SK-N-SH (cell line): Measurements from ENCODE around the gene FOXO1.

ENCODE experiments used
- CTCF ChIP-seq: fragments of 200-600 bp; sonication (generic); IDR thresholded peaks from 2 replicates; pipeline ENCODE4 v1.6.1; 2017; ENCODE audit warnings: antibody characterized with exemption, mild to moderate bottlenecking, moderate library complexity
- EP300 ChIP-seq, 2 experiments: IDR thresholded peaks; 2 replicates each; pipeline versions ENCODE4 v1.4.0 to v1.6.1; 2012; ENCODE audit warnings: borderline replicate concordance in 1 of 2, low read depth in 1 of 2, low read length in 1 of 2
- FOXM1 ChIP-seq: IDR thresholded peaks from 2 replicates; pipeline ENCODE4 v1.4.0; 2012; ENCODE audit warnings: low read depth, mild to moderate bottlenecking
- GABPA ChIP-seq: IDR thresholded peaks from 2 replicates; pipeline ENCODE4 v1.4.0; 2012; ENCODE audit warnings: low read depth, mild to moderate bottlenecking
- JUND ChIP-seq: IDR thresholded peaks from 2 replicates; pipeline ENCODE4 v1.4.0; 2012
- RAD21 ChIP-seq: IDR thresholded peaks from 2 replicates; pipeline ENCODE4 v1.6.1; 2012; ENCODE audit warnings: mild to moderate bottlenecking, low read length
- TAF1 ChIP-seq: IDR thresholded peaks from 2 replicates; pipeline ENCODE4 v1.6.1; 2012; ENCODE audit warnings: low read depth, mild to moderate bottlenecking, low read length, moderate library complexity, borderline replicate concordance
- USF2 ChIP-seq: fragments of 150-350 bp; IDR thresholded peaks from 2 replicates; pipeline ENCODE4 v1.6.1; 2017; ENCODE audit warnings: antibody characterized with exemption, low read length, low read depth, borderline replicate concordance
- TF ChIP-seq, protein P1 (sequence below): IDR thresholded peaks from 2 replicates; pipeline ENCODE4 v1.6.1; 2012; ENCODE audit warnings: mild to moderate bottlenecking, low read depth, low read length, moderate library complexity

GRCh38 chr13:40520916-40521315, 145.5 kb downstream of the FOXO1 start:
- TF ChIP-seq, protein P1, sequence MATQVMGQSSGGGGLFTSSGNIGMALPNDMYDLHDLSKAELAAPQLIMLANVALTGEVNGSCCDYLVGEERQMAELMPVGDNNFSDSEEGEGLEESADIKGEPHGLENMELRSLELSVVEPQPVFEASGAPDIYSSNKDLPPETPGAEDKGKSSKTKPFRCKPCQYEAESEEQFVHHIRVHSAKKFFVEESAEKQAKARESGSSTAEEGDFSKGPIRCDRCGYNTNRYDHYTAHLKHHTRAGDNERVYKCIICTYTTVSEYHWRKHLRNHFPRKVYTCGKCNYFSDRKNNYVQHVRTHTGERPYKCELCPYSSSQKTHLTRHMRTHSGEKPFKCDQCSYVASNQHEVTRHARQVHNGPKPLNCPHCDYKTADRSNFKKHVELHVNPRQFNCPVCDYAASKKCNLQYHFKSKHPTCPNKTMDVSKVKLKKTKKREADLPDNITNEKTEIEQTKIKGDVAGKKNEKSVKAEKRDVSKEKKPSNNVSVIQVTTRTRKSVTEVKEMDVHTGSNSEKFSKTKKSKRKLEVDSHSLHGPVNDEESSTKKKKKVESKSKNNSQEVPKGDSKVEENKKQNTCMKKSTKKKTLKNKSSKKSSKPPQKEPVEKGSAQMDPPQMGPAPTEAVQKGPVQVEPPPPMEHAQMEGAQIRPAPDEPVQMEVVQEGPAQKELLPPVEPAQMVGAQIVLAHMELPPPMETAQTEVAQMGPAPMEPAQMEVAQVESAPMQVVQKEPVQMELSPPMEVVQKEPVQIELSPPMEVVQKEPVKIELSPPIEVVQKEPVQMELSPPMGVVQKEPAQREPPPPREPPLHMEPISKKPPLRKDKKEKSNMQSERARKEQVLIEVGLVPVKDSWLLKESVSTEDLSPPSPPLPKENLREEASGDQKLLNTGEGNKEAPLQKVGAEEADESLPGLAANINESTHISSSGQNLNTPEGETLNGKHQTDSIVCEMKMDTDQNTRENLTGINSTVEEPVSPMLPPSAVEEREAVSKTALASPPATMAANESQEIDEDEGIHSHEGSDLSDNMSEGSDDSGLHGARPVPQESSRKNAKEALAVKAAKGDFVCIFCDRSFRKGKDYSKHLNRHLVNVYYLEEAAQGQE, result no peak
- TF ChIP-seq FOXM1 (no peak), JUND (no peak), TAF1 (no peak), CTCF (no peak), EP300 (IDR thresholded peaks at IDR 0.05; ENCODE audit: borderline replicate concordance in 1 of 2, low read depth in 1 of 2, low read length in 1 of 2) (no peak), RAD21 (no peak), GABPA (no peak), USF2 (no peak)
